NCI-H69 (cell line): ENCODE results near the gene CSK.

Experiments
- DNase-seq: peaks from one replicate; lab custom pipeline; 2025; lab: John Stamatoyannopoulos, UW

CSK gene

GRCh38 chr15:74843445-74843828, 61.6 kb downstream of the CSK start:
- no peak for DNase-seq

GRCh38 chr15:74843891-74844299, 62.0 kb downstream of the CSK start:
- DNase-seq = no peak

- no peak for DNase-seq
Observed at GRCh38 chr15:74844319-74845207, 62.7 kb downstream of the CSK start.

- no peak for DNase-seq
Observed at GRCh38 chr15:74845208-74845568, 63.3 kb downstream of the CSK start.

- no peak for DNase-seq
Observed at GRCh38 chr15:74845581-74845980, 63.7 kb downstream of the CSK start.

- no peak for DNase-seq
Observed at GRCh38 chr15:74847432-74847831, 65.6 kb downstream of the CSK start.

GRCh38 chr15:74850393-74850792, 68.5 kb downstream of the CSK start:
- no peak for DNase-seq

GRCh38 chr15:74851960-74852359, 70.1 kb downstream of the CSK start:
- DNase-seq = no peak
